Effector CD4-positive, alpha-beta T cell (primary cell): Measurements from ENCODE around the gene BOLA3.
"Not testable (repeated sequence)": the region's sequence is repeated elsewhere in the genome, so short reads cannot be mapped to it uniquely, and the experiment has no call there.

Experiments used
- DNase-seq: peaks from one replicate; pipeline ENCODE4 v3.0.0-alpha.2; 2020

BOLA3 gene

GRCh38 chr2:74148457-74149246, 940 bp upstream of the BOLA3 start:
- DNase-seq: no peak

GRCh38 chr2:74146929-74147726, 584 bp downstream of the BOLA3 start:
- no peak for DNase-seq

GRCh38 chr2:74142340-74142739, 5.4 kb downstream of the BOLA3 start:
- no peak for DNase-seq

GRCh38 chr2:74138600-74139323, 8.9 kb downstream of the BOLA3 start:
- DNase-seq: no peak

GRCh38 chr2:74137651-74138599, 9.8 kb downstream of the BOLA3 start:
- no peak for DNase-seq

GRCh38 chr2:74131901-74132300, 15.8 kb downstream of the BOLA3 start:
- no peak for DNase-seq

GRCh38 chr2:74130211-74130995, 17.3 kb downstream of the BOLA3 start:
- DNase-seq: no peak

GRCh38 chr2:74128206-74128605, 19.5 kb downstream of the BOLA3 start:
- DNase-seq: no peak

GRCh38 chr2:74123955-74124354, 23.8 kb downstream of the BOLA3 start:
- DNase-seq: not testable (repeated sequence)

- not testable (repeated sequence) for DNase-seq
Measured at GRCh38 chr2:74121846-74122245, 25.9 kb downstream of the BOLA3 start.

- DNase-seq: peak; percentile 73
Measured at GRCh38 chr2:74119912-74120825, 27.5 kb downstream of the BOLA3 start.

GRCh38 chr2:74119339-74119738, 28.4 kb downstream of the BOLA3 start:
- no peak for DNase-seq

- DNase-seq: no peak
Measured at GRCh38 chr2:74111380-74111779, 36.3 kb downstream of the BOLA3 start.

GRCh38 chr2:74110537-74110936, 37.2 kb downstream of the BOLA3 start:
- DNase-seq: no peak

GRCh38 chr2:74109551-74109950, 38.2 kb downstream of the BOLA3 start:
- DNase-seq: no peak

- DNase-seq: no peak
Measured at GRCh38 chr2:74107071-74107470, 40.6 kb downstream of the BOLA3 start.

GRCh38 chr2:74105413-74105812, 42.3 kb downstream of the BOLA3 start:
- no peak for DNase-seq

- DNase-seq: no peak
Measured at GRCh38 chr2:74104839-74105238, 42.9 kb downstream of the BOLA3 start.

- no peak for DNase-seq
Measured at GRCh38 chr2:74103763-74104162, 43.9 kb downstream of the BOLA3 start.

GRCh38 chr2:74102516-74102915, 45.2 kb downstream of the BOLA3 start:
- no peak for DNase-seq
